Muscle of leg (tissue), 11 donors: ENCODE measurements around the gene GSTA2. TPM values are rescaled to one million over a fixed set of nuclear protein-coding genes. Genes with fewer than 3 reads are reported as not detected.

Experiments
- DNase-seq: peaks from one replicate; pipeline ENCODE4 v3.0.0; 2013
- H3K27ac ChIP-seq: one replicate; pipeline ENCODE4 v1.5.1; 2013; ENCODE audit warnings: mild to moderate bottlenecking, low read length, control low read depth
- H3K27me3 ChIP-seq: one replicate; pipeline ENCODE4 v1.6.1; 2013; ENCODE audit warnings: low read length; ENCODE audit not compliant: control insufficient read depth, insufficient read depth
- H3K36me3 ChIP-seq: one replicate; pipeline ENCODE4 v1.6.1; 2013; ENCODE audit warnings: low read length; ENCODE audit not compliant: control insufficient read depth, insufficient read depth
- H3K4me1 ChIP-seq: one replicate; pipeline ENCODE4 v1.6.1; 2013; ENCODE audit warnings: low read length; ENCODE audit not compliant: control insufficient read depth, insufficient read depth
- H3K4me3 ChIP-seq: one replicate; pipeline ENCODE4 v1.5.1; 2013; ENCODE audit warnings: low read length, control low read depth
- H3K9me3 ChIP-seq: replicated peaks from 2 replicates; pipeline ENCODE4 v1.6.1; 2013; ENCODE audit warnings: low read depth, low read length; ENCODE audit not compliant: control insufficient read depth
- WGBS: methylation state at CpG from one replicate; pipeline ENCODE4 v1.1.5; 2013; ENCODE audit warnings: missing lambda C conversion rate; ENCODE audit not compliant: insufficient coverage; 5-methylcytosine and 5-hydroxymethylcytosine counted together
- polyA plus RNA-seq, 8 donors: library from polyadenylated mRNA; unstranded; fragments of 120-200 nt; gene quantifications; one replicate each; pipeline versions ENCODE4 v1.2.1 to v1.2.3, GENCODE V29; 2013; ENCODE audit warnings: inconsistent platforms in 1 of 8, low replicate concordance in 1 of 8; ENCODE audit not compliant: insufficient read length in 8 of 8, insufficient read depth in 1 of 8
- total RNA-seq: library from RNA; stranded (reverse); fragments of 120-200 nt; gene quantifications from one replicate; pipeline ENCODE4 v1.2.4, GENCODE V29; 2013

The GSTA2 gene
- total and polyA plus RNA-seq, 9 donors = 0.15 to 1.3 (median 0.20) TPM; not detected in 6

GRCh38 chr6:52741872-52742271 is 21.4 kb downstream of the GSTA2 start:
- no peak for DNase-seq
- Histone ChIP-seq H3K4me3 (no peak overlapping the region), H3K27me3 (no peaks in the 10 kb centered on the region), H3K9me3 (no peaks in the 10 kb centered on the region), H3K4me1 (no peaks in the 10 kb centered on the region), H3K27ac (no peak overlapping the region), H3K36me3 (no peaks in the 10 kb centered on the region)
- WGBS = no CpG with 5 or more reads among the region's 1 CpG

GRCh38 chr6:52739627-52740026 is 23.6 kb downstream of the GSTA2 start:
- Histone ChIP-seq H3K4me3 (no peak overlapping the region), H3K27ac (no peak overlapping the region), H3K27me3 (no peaks in the 10 kb centered on the region), H3K36me3 (no peaks in the 10 kb centered on the region), H3K4me1 (no peaks in the 10 kb centered on the region), H3K9me3 (no peaks in the 10 kb centered on the region)
- no peak for DNase-seq
- no CpG with 5 or more reads among the region's 3 CpGs for WGBS

- Histone ChIP-seq H3K9me3 (no peaks in the 10 kb centered on the region), H3K4me3 (no peak overlapping the region), H3K4me1 (no peaks in the 10 kb centered on the region), H3K27ac (no peak overlapping the region), H3K36me3 (no peaks in the 10 kb centered on the region), H3K27me3 (no peaks in the 10 kb centered on the region)
- no CpG with 5 or more reads among the region's 2 CpGs for WGBS
- DNase-seq = no peak
These were observed 24.1 kb downstream of the GSTA2 start for GRCh38 chr6:52739134-52739533.

GRCh38 chr6:52736145-52736544 is 27.1 kb downstream of the GSTA2 start:
- Histone ChIP-seq H3K36me3 (no peaks in the 10 kb centered on the region), H3K9me3 (no peaks in the 10 kb centered on the region), H3K4me3 (no peak overlapping the region), H3K27ac (no peak overlapping the region), H3K27me3 (no peaks in the 10 kb centered on the region), H3K4me1 (no peaks in the 10 kb centered on the region)
- DNase-seq = no peak
- WGBS = 100% methylated on average over 1 of the region's 1 CpG

GRCh38 chr6:52735071-52735470 is 28.2 kb downstream of the GSTA2 start:
- H3K4me1 ChIP-seq = no peaks in the 10 kb centered on the region
- H3K27ac ChIP-seq = no peak overlapping the region
- no peak for DNase-seq
- H3K27me3 ChIP-seq = no peaks in the 10 kb centered on the region
- no peak overlapping the region for H3K4me3 ChIP-seq
- WGBS = 91% methylated on average over 6 of the region's 6 CpGs
- H3K9me3 ChIP-seq = no peaks in the 10 kb centered on the region
- H3K36me3 ChIP-seq = no peaks in the 10 kb centered on the region

GRCh38 chr6:52734072-52734471 is 29.2 kb downstream of the GSTA2 start:
- Histone ChIP-seq H3K4me1 (no peaks in the 10 kb centered on the region), H3K9me3 (no peaks in the 10 kb centered on the region), H3K36me3 (no peaks in the 10 kb centered on the region), H3K4me3 (no peak overlapping the region), H3K27ac (no peak overlapping the region), H3K27me3 (no peaks in the 10 kb centered on the region)
- DNase-seq = no peak
- 68% methylated on average over 2 of the region's 3 CpGs for WGBS

GRCh38 chr6:52733172-52733571 is 30.1 kb downstream of the GSTA2 start:
- Histone ChIP-seq H3K27me3 (no peaks in the 10 kb centered on the region), H3K9me3 (no peaks in the 10 kb centered on the region), H3K4me3 (no peak overlapping the region), H3K36me3 (no peaks in the 10 kb centered on the region), H3K27ac (no peak overlapping the region), H3K4me1 (no peaks in the 10 kb centered on the region)
- WGBS = 100% methylated on average over 1 of the region's 1 CpG
- no peak for DNase-seq

GRCh38 chr6:52731719-52732118 is 31.6 kb downstream of the GSTA2 start:
- Histone ChIP-seq H3K36me3 (no peaks in the 10 kb centered on the region), H3K9me3 (no peaks in the 10 kb centered on the region), H3K27ac (no peak overlapping the region), H3K27me3 (no peaks in the 10 kb centered on the region), H3K4me3 (no peak overlapping the region), H3K4me1 (no peaks in the 10 kb centered on the region)
- no peak for DNase-seq
- no CpG with 5 or more reads among the region's 6 CpGs for WGBS

GRCh38 chr6:52729576-52729975 is 33.7 kb downstream of the GSTA2 start:
- no peak for DNase-seq
- Histone ChIP-seq H3K4me1 (no peaks in the 10 kb centered on the region), H3K27me3 (no peaks in the 10 kb centered on the region), H3K4me3 (no peak overlapping the region), H3K9me3 (no peaks in the 10 kb centered on the region), H3K27ac (no peak overlapping the region), H3K36me3 (no peaks in the 10 kb centered on the region)
- 100% methylated on average over 1 of the region's 1 CpG for WGBS

- no peaks in the 10 kb centered on the region for H3K9me3 ChIP-seq
- H3K4me3 ChIP-seq = no peak overlapping the region
- no peaks in the 10 kb centered on the region for H3K36me3 ChIP-seq
- no peak for DNase-seq
- H3K4me1 ChIP-seq = no peaks in the 10 kb centered on the region
- H3K27me3 ChIP-seq = no peaks in the 10 kb centered on the region
- no peak overlapping the region for H3K27ac ChIP-seq
- 63% methylated on average over 1 of the region's 3 CpGs for WGBS
These were observed 34.9 kb downstream of the GSTA2 start for GRCh38 chr6:52728394-52728793.

- Histone ChIP-seq H3K9me3 (no peaks in the 10 kb centered on the region), H3K27me3 (no peaks in the 10 kb centered on the region), H3K4me1 (no peaks in the 10 kb centered on the region), H3K4me3 (no peak overlapping the region), H3K27ac (no peak overlapping the region), H3K36me3 (no peaks in the 10 kb centered on the region)
- WGBS = 63% methylated on average over 1 of the region's 2 CpGs
- DNase-seq = no peak
These were observed 35.4 kb downstream of the GSTA2 start for GRCh38 chr6:52727908-52728307.
